ENCODE measurements around the gene TUBA4A. TPM values are rescaled to one million over a fixed set of nuclear protein-coding genes. Genes with fewer than 3 reads are reported as not detected.

The TUBA4A gene
- total RNA-seq, 1 donor = 11.9 TPM

- Histone ChIP-seq H3K9me3 (ENCODE audit: low read depth, low read length) (no peaks in the 10 kb centered on the region), H3K4me1 (ENCODE audit: insufficient read depth, low read length) (peaks cover 58% of the 10 kb centered on the region), H3K27me3 (ENCODE audit: insufficient read depth, low read length) (no peaks in the 10 kb centered on the region), H3K36me3 (ENCODE audit: insufficient read depth, low read length) (peaks cover 23% of the 10 kb centered on the region), H3K27ac (ENCODE audit: low read depth, low read length) (no peak overlapping the region), H2AFZ (ENCODE audit: low read length) (no peak overlapping the region), H4K20me1 (ENCODE audit: insufficient read depth, low read length) (no peaks in the 10 kb centered on the region), H3K4me3 (ENCODE audit: insufficient read depth, low read length) (no peak overlapping the region), H3K4me2 (ENCODE audit: insufficient read depth, low read length) (no peak overlapping the region), H3K79me2 (ENCODE audit: insufficient read depth, low read length) (peaks cover 34% of the 10 kb centered on the region)
- DNase-seq (ENCODE audit: insufficient read length, low spot score, missing footprints) = peak; percentile 62
- TF ChIP-seq, protein P1, sequence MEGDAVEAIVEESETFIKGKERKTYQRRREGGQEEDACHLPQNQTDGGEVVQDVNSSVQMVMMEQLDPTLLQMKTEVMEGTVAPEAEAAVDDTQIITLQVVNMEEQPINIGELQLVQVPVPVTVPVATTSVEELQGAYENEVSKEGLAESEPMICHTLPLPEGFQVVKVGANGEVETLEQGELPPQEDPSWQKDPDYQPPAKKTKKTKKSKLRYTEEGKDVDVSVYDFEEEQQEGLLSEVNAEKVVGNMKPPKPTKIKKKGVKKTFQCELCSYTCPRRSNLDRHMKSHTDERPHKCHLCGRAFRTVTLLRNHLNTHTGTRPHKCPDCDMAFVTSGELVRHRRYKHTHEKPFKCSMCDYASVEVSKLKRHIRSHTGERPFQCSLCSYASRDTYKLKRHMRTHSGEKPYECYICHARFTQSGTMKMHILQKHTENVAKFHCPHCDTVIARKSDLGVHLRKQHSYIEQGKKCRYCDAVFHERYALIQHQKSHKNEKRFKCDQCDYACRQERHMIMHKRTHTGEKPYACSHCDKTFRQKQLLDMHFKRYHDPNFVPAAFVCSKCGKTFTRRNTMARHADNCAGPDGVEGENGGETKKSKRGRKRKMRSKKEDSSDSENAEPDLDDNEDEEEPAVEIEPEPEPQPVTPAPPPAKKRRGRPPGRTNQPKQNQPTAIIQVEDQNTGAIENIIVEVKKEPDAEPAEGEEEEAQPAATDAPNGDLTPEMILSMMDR (IDR thresholded peaks at IDR 0.05; ENCODE audit: extremely low read depth, low read depth, low read length) = no peak
Observed at GRCh38 chr2:219247678-219248642, 5.8 kb downstream of the TUBA4A start.

GRCh38 chr2:219246559-219246958 is 7.2 kb downstream of the TUBA4A start:
- H3K27ac ChIP-seq (ENCODE audit: low read depth, low read length) = peak overlapping the region; percentile 95

DNA sequence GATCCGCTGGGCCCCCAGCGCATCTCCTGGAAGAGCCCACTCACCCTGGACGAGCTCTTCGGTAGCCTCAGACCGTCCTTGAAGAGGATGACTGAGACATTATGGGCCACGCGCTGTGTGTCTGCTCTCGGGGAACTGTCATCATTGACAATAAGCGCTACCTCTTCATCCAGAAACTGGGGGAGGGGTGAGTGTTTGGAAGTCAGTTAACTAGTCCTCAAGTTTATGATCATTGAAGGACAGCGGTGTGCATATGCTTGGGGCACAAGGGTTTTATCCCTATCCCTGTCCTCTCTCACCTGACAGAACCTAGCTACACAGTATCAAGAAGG is 7.9 kb downstream of the TUBA4A start:
- H3K4me1 ChIP-seq (ENCODE audit: insufficient read depth, low read length) = peaks cover 37% of the 10 kb centered on the region
- DNase-seq (ENCODE audit: insufficient read length, low spot score, missing footprints) = peak; percentile 73
- no peaks in the 10 kb centered on the region for H3K27me3 ChIP-seq (ENCODE audit: insufficient read depth, low read length)
- no peaks in the 10 kb centered on the region for H3K9me3 ChIP-seq (ENCODE audit: low read depth, low read length)
- peaks cover 23% of the 10 kb centered on the region for H3K36me3 ChIP-seq (ENCODE audit: insufficient read depth, low read length)
- no peaks in the 10 kb centered on the region for H4K20me1 ChIP-seq (ENCODE audit: insufficient read depth, low read length)
- TF ChIP-seq, protein P1 (IDR thresholded peaks at IDR 0.05; ENCODE audit: extremely low read depth, low read depth, low read length) = no peak
- H3K4me2 ChIP-seq (ENCODE audit: insufficient read depth, low read length) = peak overlapping the region; percentile 92
- H3K4me3 ChIP-seq (ENCODE audit: insufficient read depth, low read length) = peak overlapping the region; percentile 88
- peaks cover 34% of the 10 kb centered on the region for H3K79me2 ChIP-seq (ENCODE audit: insufficient read depth, low read length)
- peak overlapping the region; percentile 96 for H2AFZ ChIP-seq (ENCODE audit: low read length)
- peak overlapping the region; percentile 95 for H3K27ac ChIP-seq (ENCODE audit: low read depth, low read length)

More at GRCh38 chr2:219246559-219246958, 7.2 kb downstream of the TUBA4A start:
- H3K36me3 ChIP-seq (ENCODE audit: insufficient read depth, low read length) = peaks cover 23% of the 10 kb centered on the region
- H3K4me2 ChIP-seq (ENCODE audit: insufficient read depth, low read length) = peak overlapping the region; percentile 92
- peaks cover 44% of the 10 kb centered on the region for H3K4me1 ChIP-seq (ENCODE audit: insufficient read depth, low read length)
- H2AFZ ChIP-seq (ENCODE audit: low read length) = no peak overlapping the region
- H3K79me2 ChIP-seq (ENCODE audit: insufficient read depth, low read length) = peaks cover 34% of the 10 kb centered on the region
- H3K27me3 ChIP-seq (ENCODE audit: insufficient read depth, low read length) = no peaks in the 10 kb centered on the region
- peak overlapping the region; percentile 88 for H3K4me3 ChIP-seq (ENCODE audit: insufficient read depth, low read length)
- no peaks in the 10 kb centered on the region for H3K9me3 ChIP-seq (ENCODE audit: low read depth, low read length)
- H4K20me1 ChIP-seq (ENCODE audit: insufficient read depth, low read length) = no peaks in the 10 kb centered on the region
- TF ChIP-seq, protein P1 (IDR thresholded peaks at IDR 0.05; ENCODE audit: extremely low read depth, low read depth, low read length) = no peak
- peak; percentile 32 for DNase-seq (ENCODE audit: insufficient read length, low spot score, missing footprints)

Measured in osteoblast (primary cell).